HG02938 (cell line): Measurements from ENCODE around the gene POLR3F.
A peak's percentile ranks its signal among the peaks of the same experiment; 100 is the strongest.
"Not testable (repeated sequence)": the region's sequence is repeated elsewhere in the genome, so short reads cannot be mapped to it uniquely, and the experiment has no call there.

Experiments
- ATAC-seq: cut with Tn5 transposase; IDR thresholded peaks from one replicate; pipeline ENCODE4 v1.9.1; 2021; ENCODE audit warnings: mild to moderate bottlenecking, moderate library complexity; ENCODE audit not compliant: unreplicated experiment

Gene POLR3F, protein sequence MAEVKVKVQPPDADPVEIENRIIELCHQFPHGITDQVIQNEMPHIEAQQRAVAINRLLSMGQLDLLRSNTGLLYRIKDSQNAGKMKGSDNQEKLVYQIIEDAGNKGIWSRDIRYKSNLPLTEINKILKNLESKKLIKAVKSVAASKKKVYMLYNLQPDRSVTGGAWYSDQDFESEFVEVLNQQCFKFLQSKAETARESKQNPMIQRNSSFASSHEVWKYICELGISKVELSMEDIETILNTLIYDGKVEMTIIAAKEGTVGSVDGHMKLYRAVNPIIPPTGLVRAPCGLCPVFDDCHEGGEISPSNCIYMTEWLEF

DNA sequence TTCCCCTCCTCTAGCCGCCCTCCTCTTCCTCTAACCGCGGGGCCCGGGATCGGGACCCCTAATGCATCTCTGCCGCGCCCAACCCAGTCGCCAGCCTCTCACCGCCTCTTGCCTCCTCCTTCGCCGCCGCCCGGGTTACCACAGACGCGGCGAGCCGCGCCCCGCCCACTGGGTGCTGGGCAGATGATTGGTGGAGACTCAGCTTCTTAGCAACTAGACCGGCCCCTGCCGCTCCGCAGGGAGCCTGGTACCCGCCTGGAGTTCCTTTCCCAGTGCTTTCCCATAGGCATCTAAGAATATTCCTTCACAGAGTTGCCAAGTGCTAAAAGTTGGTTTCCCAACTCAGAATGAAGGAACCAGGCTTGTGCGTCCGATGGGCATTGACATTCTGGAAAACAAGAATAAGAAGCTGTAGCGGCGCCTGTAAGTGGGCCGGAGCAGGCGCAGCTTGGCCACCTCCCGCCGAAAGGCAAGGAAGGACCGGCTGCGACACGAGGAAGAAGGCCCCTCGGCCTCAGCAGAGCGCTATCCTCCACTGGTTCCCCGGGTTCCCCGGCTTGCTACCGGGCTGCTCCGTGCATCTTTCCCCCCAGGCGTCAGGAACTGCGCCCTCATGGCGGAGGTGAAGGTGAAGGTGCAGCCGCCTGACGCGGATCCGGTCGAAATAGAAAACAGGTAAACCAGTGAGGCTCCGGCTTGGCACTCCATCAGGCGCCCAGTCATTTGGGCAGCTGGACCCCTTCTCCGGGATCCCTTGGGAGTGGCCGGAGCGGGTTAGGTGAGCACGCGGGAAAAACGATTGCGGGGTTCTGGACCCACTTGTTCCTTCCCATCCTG lies at the start of gene POLR3F, which contains the start of gene DZANK1:
POLR3F (plus strand) TSS at position 497 of the 837 bp plus-strand sequence; CDS start at position 614, 117 bp downstream.
DZANK1 (minus strand) TSS at position 137 of the 837 bp plus-strand sequence. CDS start 1,672 bp downstream, outside the sequence.
- ATAC-seq: peak; percentile 92

DNA sequence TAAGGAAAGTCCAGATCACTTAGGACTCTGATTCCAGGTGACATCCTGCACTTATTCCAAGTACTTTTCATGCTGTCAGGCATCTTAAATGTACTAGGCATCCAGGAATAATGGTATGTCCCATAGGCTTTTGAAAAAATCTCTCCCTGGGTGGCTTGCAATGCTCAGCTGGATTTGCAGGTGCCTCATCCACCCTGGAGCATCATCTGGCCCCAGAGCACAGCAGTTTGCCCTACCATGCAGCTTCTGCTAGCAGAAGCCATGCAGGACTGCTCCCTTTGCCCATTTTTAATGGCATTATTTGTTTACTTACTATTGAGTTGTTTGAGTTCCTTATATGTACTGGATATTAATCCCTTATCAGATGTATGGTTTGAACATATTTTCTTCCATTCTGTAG lies 45.6 kb upstream of the POLR3F start:
- no peak for ATAC-seq

DNA sequence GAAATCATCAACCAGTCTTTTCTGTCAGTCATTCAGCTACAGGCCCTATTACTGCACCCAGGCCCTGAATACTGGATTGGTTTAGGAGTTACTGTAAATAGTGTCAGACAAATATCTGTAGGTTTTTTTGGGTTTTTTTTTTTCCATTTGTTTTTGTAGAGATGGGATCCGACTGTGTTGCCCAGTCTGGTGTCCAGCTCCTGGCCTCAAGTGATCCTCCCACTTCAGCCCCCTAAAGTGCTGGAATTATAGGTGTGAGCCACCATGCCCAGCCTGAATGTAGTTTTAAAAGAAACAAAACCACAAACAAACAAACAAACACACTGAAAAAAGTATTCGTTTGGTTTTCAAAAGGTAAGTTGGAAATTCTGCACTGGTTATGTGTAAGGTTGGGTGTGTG lies 40.0 kb upstream of the POLR3F start:
- no peak for ATAC-seq

DNA sequence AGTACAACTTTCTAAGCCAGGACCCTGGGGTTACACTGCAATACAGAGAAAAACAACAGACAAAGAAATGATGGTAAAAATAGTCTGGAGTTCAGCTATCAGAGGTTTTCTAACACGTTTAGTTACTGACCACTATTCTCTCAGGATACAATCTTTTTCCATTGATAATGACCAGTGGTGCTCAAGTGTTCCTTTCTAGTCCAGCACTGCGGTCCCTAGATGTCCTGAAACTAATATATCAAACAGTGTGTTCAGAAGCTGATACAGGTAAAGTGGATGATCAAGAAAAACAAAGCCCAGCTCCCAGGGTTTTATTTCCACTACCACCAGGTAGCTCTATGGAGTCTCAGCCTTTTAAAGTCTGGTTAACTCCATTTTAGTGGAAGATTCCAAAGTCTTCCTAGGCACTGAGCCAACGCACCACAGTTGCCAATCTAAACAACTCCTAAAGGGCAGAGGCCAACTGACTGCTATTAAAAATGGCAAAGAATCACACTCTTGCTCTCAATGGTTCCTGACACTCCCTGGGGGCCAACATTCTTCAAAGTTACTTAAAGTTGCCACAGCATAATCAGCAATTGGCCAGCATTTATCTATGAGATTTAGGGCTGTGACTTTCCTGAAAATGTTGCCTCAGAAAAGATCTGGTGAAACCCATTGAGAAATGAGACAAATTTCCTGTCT lies 38.6 kb upstream of the POLR3F start:
- no peak for ATAC-seq

DNA sequence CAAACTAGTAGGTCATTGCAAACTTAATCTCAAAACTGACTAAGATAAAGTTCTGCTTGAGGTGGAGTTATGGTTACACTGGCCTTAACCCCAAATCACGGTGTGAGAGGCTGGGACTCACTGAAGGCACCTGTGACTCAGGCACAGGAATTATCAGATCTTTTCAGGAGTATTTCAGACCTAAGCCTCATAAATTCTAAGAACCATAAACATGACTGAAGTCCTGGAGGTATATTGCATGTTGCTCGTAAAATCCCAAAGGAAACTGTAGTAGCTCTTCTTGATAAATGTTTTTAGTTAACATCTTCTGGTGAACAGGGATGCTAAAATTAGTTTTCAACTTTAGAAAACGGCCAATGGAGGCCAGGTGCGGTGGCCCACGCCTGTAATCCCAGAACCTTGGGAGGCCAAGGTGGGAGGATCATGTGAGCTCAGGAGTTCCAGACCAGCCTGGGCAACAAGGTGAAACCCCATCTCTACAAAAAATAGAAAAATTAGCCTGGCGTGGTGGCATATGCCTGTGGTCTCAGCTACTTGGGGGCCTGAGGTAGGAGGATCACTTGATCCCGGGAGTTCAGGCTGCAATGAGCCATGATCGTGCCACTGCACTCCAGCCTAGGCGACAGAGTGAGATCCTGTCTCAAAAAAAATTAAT lies 36.9 kb upstream of the POLR3F start:
- no peak for ATAC-seq

DNA sequence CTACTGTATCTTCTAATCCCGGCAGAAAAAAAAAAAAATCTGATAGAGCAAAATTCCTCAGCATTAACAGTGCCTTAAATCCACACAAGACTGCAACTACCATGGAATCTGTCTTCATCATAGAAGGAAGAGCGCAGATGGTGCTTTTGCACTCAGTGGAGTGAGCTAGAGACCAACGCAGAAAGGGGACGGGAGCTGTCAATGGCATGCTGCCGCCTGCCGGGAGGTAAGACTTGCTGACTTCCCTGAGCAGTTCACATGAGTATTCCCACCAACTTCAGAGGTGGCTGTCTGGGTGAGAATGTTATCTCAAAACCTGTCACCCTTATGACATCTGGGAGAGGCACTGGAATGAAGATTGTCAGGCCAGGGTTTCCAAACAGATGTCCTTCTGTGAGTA lies 36.0 kb upstream of the POLR3F start:
- no peak for ATAC-seq

DNA sequence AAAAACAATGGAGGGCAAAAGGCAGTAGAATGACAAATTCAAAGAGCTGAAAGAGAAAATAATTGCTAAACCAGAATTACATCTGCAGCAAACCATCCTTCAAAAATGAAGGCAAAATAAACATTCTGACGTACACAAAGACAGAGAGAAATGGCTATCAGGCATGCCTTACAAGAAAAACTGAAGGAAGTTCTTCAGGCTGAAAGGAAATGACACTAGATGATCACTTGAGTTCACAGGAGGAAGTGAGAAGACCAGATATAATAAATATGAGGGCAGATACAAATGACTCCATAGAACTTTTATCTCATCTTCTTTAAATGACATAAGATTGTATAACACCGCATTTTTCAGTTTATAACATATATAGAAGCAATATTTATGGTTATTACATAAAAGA lies 30.3 kb upstream of the POLR3F start:
- no peak for ATAC-seq

DNA sequence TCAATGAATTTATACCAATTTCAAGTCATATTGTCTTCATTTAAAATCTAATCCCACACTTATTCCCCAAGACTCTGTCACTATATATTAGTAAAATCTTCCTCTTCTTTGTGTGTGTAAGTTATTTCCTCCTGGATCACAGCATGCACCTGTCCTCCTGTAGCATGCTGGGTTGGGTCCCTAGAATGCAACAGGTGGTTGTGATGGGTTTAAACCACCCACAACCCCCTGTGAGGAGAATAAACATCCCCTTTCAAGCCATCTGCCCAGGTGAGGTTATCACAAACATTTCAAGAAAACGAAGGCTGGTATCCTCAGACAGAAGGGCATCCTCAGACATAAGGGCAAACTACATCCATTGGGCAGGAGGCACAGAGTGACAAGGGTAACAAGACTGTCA lies 26.8 kb upstream of the POLR3F start:
- no peak for ATAC-seq

DNA sequence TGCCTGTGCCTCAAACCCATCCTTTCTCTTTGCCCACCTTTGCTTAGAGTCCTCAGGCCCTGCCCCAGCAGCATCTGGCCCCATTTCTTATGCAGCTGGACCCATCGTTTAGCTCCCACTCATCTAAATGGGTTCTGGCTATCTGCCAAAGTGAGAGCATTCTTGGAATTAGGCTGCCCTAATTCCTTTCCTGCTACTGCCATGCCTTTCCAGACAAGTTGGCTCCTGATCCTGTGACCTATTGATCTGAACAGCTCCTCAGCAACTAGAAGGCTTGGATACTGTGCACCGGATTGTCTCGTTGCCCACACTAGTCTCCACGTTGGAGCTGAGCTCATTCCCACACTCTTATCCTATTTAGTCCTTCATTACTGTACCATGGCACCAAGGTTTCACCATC lies 23.3 kb upstream of the POLR3F start:
- no peak for ATAC-seq

DNA sequence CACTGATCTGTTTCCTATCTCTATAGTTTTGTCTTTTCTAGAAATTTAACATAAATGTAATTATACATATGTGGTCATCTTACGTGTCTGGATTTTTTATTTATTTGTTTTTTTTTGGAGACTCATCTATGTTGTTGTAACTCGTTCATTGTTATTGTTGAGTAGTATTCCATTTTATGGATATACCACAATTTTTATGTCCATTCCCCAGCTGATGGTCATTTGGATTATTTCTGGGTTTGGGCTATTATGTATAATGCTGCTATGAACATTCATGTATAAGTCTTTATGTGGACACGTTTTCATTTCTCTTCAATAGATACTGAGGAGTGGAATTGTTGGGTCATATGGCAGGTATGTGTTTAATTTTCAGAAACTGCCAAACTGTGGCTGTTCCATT lies 10.6 kb upstream of the POLR3F start:
- ATAC-seq: no peak

DNA sequence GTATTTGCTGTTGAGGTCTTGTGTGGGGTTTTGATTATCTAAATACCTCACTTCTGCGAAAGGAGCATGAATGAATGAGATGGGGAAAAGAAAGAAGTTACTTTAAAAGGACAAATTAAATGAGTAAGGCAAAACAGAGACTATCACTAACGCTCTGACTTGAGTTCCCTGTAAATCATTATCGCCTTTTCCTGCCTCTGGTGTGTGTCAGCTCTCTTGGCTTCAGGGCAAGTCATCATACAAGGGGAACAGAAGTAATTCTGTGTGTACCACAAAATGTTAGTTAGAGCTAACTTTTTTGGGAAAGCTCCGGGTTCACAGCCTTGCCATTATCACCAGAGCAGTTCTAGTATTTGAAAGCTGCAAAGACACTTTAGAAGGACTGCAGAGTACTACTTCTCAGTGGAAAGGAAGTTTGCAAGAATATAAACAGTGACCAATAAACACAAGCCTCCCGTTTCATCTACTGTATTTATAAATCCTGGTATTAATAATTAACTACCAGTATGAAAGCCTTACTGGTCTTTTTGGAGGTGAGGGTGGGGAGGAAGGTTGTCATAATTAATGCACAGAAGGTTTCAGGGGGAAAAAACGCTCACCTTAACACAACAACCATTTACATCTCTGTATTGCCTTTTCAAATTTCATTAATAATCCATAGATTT lies 1.5 kb upstream of the POLR3F start:
- no peak for ATAC-seq

DNA sequence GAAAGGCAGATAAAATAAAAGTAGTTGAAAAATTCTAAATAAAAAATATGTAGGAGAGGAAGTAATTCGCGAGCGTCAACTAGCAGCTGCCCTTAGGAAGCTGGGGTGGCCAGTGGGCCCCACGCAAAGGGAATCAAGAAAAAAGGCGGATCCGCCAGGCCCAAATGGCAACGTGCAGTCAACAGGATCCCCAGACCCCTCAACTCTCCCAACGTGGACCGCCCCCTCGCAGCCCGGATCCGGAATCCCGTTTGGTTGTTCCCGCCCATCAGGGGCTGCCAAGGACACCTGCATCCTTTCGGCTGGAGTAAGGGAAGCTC lies 656 bp upstream of the POLR3F start:
- peak; percentile 20 for ATAC-seq

DNA sequence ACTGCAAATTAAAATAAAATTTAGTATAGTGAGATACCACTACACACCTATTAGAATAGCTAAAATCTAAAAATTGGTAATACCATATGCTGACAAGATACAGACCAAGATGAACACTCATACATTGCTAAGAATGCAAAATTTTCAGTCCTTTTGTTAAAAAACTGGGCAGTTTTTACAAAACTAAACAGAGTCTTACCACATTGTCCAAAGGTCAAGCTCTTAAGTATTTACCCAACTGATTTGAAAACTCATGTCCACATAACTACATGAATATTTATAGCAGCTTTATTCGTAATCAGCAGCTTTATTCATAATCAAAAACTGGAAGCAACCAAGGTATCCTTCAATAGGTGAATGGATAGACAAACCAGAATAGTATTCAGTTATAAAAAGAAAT lies 10.0 kb downstream of the POLR3F start:
- no peak for ATAC-seq

DNA sequence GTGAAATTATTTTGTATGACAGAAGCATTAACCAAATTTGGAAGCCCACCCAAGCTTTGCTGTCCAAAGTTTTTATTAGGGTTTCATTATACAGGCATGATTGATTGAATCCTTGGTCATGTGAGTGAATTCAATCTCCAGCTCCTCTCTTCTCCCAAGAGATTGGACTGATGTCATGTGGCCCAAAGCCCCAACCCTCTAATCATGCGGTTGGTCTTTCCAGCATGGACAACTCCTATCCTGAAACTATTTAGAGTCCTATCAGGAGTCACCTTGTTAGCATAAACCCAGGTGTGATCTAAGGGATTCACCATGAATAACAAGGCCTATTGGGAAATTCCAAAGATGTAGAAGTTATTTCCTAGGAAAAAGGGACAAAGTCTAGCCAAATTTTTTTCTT lies 10.6 kb downstream of the POLR3F start:
- ATAC-seq: no peak

DNA sequence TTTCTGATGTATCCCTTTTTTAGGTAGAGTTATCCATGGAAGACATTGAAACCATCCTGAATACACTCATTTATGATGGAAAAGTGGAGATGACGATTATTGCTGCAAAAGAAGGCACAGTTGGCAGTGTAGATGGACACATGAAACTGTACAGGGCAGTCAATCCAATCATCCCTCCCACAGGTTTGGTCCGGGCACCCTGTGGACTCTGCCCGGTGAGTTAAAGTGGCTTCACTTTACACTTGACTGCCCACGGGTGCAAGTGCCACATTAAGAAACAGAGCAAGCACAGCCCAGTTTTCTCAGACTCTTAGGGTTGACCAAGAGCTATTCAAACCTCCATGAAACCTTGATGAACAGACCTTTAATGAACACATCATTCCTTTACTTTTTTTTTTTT lies 14.4 kb downstream of the POLR3F start:
- no peak for ATAC-seq

DNA sequence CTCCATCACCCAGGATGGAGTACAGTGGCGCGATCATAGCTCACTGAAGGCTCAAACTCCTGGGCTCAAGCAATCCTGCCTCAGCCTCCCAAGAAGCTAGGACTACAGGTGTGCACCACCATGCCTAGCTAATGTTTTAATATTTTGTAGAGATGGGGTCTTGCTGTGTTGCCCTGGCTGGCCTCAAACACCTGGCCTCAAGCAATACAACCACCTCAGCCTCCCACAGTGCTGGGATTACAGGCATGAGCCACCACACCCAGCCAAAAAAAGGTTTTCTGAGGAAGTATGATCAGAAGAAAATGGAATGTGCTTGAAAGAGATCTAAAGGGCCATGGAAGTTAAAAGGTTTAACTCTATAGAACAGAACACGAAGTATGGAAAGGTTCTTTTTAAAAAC lies 21.1 kb downstream of the POLR3F start:
- ATAC-seq: no peak

DNA sequence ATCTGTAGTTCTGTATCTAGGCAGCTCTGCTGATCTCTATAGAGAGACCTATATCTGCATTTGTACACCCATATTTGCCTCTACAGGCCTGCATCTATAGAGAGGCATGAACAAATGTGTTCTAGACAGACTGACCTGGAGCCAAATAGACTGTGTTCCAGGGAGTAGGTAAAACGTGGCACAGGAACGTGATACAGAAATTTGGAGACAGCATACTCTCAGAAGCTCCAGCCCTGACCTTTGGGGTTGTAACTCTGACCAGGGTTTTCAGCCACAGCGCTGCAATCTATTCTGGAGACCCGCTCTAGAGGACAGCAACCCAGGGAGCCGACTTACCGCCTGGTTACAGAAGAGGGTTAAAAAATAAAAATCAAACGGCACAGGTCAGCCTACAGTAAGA lies 28.9 kb downstream of the POLR3F start:
- ATAC-seq: no peak

DNA sequence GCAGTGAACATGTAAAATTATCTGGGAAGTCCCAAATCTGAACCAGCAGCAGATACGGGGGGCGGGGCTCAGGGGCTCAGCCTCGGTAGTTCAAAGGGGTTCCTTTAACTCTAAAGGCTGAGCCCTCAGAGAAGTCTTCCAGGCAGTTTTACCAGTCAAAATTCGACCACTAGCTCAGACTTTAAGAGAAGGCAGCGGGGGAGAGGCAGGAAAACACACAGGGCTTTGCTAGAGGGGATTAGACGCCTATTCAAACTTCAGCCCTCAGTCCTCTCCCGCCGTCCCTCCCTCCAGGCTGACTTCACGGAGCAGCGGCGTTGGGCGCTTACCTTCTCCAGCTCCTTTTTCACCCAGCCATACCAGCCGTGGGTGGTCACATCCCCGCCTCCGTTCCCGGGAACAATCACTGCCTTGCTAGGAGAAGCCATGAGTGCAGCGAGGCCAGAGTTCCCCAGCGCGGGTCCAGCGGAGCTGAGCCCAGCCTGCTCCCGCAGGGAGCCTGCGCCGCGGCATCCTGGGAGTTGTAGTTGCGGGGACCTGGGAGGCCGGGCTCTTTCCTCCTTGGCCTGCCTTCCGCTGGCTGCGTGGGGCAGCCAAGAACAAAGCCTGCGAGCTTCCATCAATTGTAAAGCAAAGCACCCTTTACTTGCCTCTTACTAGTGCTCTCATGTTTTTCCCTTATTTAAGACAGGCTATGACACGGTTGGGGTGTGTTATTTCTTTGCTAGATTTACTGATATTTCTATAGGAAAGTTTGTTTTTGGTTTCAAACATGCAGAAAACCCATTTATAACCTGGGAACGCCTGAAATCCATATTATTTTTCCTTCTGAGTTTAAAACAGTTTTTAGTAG lies 29.8 kb downstream of the POLR3F start, which contains the start of gene RBBP9:
RBBP9 (minus strand) TSS at position 486 of the 853 bp plus-strand sequence; CDS start at position 428, 58 bp downstream.
- peak; percentile 95 for ATAC-seq

DNA sequence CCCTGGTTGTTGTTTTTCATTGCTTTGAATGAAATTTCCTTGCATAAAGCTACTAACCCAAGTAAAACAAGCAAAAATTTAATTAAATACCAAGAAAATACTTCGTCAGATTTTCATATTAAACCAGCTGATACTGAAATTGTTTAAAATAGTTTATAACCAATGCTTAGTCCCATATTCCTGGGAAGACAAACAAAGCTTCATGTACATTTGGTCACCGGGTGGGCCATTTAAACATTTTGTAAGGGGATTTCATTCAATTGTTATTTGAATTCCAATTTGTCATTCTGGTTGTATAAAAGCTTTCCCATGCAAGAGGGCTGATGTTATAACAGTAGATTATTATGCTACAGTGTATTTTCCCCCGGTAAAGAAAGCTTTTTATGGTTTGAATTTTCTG lies 30.4 kb downstream of the POLR3F start:
- ATAC-seq: no peak

DNA sequence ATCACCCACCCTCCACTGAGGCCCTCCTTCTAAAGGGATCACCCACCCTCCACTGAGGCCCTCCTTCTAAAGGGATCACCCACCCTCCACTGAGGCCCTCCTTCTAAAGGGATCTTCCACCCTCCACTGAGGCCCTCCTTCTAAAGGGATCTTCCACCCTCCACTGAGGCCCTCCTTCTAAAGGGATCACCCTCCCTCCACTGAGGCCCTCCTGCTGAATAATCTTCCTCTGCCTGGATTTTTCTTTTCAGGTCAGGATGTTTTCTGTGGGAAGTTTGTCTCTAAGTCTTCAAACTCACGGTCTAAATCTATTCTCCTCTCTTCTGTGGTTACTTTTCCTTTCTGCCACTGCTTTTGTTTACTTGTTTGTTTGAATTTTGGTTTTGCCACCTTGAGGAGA lies 34.5 kb downstream of the POLR3F start:
- not testable (repeated sequence) for ATAC-seq
